ENCODE measurements around the gene ATP4A. TPM values are rescaled to one million over a fixed set of nuclear protein-coding genes. Genes with fewer than 3 reads are reported as not detected.

The ATP4A gene
- total RNA-seq, 3 donors from 2014 or later, result not detected

DNA sequence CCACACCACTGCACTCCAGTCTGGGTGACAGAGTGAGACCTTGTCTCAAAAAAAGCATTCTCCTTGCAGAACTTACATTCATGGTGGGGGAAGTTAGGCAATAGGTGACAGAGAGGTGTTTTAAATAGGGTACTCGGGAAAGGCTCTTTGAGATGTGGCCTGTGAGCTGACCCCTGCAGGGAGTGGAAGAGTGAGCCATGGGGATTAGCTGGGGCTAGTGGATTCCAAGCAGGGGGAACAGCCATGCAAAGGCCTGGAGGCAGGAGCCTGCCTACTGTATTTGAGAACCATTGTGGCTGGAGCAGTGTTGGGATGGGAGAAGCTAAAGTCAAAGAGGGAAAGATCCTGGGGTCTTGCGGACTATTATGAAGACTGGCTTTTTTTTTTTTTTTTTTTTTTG is 46.1 kb downstream of the ATP4A start:
- Histone ChIP-seq H3K9me3 (no peaks in the 10 kb centered on the region), H3K4me1 (no peaks in the 10 kb centered on the region), H3K4me3 (no peak overlapping the region), H3K36me3 (no peaks in the 10 kb centered on the region), H3K27me3 (no peaks in the 10 kb centered on the region), H3K27ac (no peak overlapping the region)
- TF ChIP-seq POLR2A (IDR thresholded peaks at IDR 0.05), result no peak
- TF ChIP-seq, protein P1, sequence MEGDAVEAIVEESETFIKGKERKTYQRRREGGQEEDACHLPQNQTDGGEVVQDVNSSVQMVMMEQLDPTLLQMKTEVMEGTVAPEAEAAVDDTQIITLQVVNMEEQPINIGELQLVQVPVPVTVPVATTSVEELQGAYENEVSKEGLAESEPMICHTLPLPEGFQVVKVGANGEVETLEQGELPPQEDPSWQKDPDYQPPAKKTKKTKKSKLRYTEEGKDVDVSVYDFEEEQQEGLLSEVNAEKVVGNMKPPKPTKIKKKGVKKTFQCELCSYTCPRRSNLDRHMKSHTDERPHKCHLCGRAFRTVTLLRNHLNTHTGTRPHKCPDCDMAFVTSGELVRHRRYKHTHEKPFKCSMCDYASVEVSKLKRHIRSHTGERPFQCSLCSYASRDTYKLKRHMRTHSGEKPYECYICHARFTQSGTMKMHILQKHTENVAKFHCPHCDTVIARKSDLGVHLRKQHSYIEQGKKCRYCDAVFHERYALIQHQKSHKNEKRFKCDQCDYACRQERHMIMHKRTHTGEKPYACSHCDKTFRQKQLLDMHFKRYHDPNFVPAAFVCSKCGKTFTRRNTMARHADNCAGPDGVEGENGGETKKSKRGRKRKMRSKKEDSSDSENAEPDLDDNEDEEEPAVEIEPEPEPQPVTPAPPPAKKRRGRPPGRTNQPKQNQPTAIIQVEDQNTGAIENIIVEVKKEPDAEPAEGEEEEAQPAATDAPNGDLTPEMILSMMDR (IDR thresholded peaks at IDR 0.05), result no peak
- intact Hi-C loops (cut with DNase I; ENCODE audit: low total_unique reads), result no loop called here
- no peak for DNase-seq (ENCODE audit: low spot score in 2 of 2)

DNA sequence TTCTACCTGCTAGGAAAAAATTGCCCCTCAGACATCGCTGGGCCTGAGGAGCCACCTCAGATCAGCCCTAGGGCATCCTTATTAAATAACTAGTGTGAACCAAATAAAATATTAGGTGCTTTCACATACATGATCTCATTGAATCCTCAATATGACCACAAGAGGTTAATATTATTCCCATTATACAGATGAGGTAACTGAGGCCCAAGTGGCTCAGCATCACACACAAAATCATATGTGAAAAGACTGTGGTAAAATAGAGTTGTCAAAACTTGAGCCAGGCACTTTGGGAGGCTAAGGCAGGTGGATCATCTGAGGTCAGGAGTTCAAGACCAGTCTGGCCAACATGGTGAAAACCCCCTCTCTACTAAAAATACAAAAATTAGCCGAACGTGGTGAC is 47.1 kb downstream of the ATP4A start:
- H3K36me3 ChIP-seq, result no peaks in the 10 kb centered on the region
- no peak for DNase-seq (ENCODE audit: low spot score in 2 of 2)
- H3K27me3 ChIP-seq, result no peaks in the 10 kb centered on the region
- intact Hi-C loops (cut with DNase I; ENCODE audit: low total_unique reads), result no loop called here
- no peaks in the 10 kb centered on the region for H3K4me1 ChIP-seq
- H3K9me3 ChIP-seq, result no peaks in the 10 kb centered on the region
- no peak overlapping the region for H3K4me3 ChIP-seq
- no peak overlapping the region for H3K27ac ChIP-seq
- TF ChIP-seq, protein P1 (IDR thresholded peaks at IDR 0.05), result no peak
- no peak for TF ChIP-seq POLR2AphosphoS5 (IDR thresholded peaks at IDR 0.05)
- TF ChIP-seq POLR2A (IDR thresholded peaks at IDR 0.05), result no peak

DNA sequence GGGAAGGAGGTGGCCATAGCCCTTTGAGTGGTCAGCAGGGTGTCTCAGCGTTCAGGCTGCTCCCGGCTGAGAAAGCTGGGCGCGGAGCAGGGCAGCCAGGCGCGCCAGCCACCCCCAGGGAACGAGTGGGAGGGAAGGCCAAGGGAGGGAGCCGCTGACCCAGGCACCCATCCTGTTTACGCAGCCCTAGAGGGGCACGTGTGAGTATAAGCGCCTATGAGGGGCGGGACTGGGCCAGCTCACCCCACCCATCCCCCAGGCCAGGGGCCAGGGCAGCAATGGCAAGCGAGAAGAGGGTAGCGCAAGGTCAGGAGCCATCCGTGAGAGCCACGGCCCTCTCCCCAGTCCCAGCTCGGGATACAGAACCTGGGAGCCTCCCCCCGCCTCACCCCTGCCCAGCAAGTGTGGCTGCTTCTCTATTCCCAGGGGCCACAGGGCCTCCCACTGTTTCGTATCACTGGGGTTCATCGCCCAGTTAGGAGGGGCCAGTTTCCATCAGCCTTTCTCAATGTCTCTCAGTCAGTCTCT is 49.1 kb downstream of the ATP4A start:
- no peaks in the 10 kb centered on the region for H3K4me1 ChIP-seq
- TF ChIP-seq POLR2AphosphoS5 (IDR thresholded peaks at IDR 0.05) (no peak), POLR2A (IDR thresholded peaks at IDR 0.05) (no peak)
- TF ChIP-seq, protein P1 (IDR thresholded peaks at IDR 0.05), result no peak
- H3K36me3 ChIP-seq, result no peaks in the 10 kb centered on the region
- no peaks in the 10 kb centered on the region for H3K27me3 ChIP-seq
- intact Hi-C loops (cut with DNase I; ENCODE audit: low total_unique reads), result no loop called here
- peak overlapping the region in 1 of 3 donors; percentile 20 for H3K4me3 ChIP-seq
- no peaks in the 10 kb centered on the region for H3K9me3 ChIP-seq
- DNase-seq (ENCODE audit: low spot score in 2 of 2), result no peak
- H3K27ac ChIP-seq, result no peak overlapping the region

DNA sequence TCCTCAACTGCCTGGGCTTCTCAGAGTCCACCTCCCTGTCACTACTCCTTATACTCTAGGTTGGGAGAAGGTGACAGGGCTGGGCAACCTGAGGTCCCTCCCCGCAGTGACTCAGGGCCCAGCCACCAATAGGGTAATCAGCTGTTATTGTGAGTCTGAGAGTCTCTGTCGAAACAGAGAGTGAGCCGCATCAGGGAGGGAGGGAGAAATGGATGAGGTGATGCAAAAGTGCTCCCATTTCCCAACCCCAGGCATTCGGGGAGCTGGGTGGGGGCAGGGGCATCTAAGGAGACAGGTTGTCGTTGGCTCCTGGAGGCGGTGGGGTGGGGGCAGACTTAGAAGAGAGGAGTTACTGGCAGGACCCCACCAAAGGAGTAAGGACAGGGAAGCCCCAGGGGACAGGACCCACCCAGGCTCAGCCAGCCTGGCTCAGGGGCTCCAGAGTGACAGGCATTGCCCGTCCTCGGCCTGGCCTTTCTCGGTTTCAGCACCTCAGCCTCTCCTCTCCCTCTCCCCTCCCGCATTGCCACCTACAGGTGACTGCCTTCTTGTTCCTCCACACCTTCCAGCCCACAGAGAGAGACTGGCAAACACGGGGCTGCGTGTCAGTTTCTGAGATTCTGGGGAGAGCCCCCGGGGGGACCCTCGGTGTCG is 49.7 kb downstream of the ATP4A start, which contains the start of gene DMKN:
Gene DMKN (minus strand): TSS at position 22 of the 654 bp plus-strand sequence. CDS start 174 bp downstream, outside the sequence.
- TF ChIP-seq POLR2AphosphoS5 (IDR thresholded peaks at IDR 0.05) (no peak), POLR2A (IDR thresholded peaks at IDR 0.05) (no peak)
- TF ChIP-seq, protein P1 (IDR thresholded peaks at IDR 0.05), result no peak
- H3K4me3 ChIP-seq, result peak within 1 kb of the TSS in 1 of 3 donors; percentile 20
- H3K36me3 ChIP-seq, result no peaks in the 10 kb centered on the region
- H3K27me3 ChIP-seq, result no peaks in the 10 kb centered on the region
- no peaks in the 10 kb centered on the region for H3K9me3 ChIP-seq
- H3K4me1 ChIP-seq, result no peaks in the 10 kb centered on the region
- no peak within 1 kb of the TSS for H3K27ac ChIP-seq
- intact Hi-C loops (cut with DNase I; ENCODE audit: low total_unique reads), result no loop called here
- no peak for DNase-seq (ENCODE audit: low spot score in 2 of 2)

DNA sequence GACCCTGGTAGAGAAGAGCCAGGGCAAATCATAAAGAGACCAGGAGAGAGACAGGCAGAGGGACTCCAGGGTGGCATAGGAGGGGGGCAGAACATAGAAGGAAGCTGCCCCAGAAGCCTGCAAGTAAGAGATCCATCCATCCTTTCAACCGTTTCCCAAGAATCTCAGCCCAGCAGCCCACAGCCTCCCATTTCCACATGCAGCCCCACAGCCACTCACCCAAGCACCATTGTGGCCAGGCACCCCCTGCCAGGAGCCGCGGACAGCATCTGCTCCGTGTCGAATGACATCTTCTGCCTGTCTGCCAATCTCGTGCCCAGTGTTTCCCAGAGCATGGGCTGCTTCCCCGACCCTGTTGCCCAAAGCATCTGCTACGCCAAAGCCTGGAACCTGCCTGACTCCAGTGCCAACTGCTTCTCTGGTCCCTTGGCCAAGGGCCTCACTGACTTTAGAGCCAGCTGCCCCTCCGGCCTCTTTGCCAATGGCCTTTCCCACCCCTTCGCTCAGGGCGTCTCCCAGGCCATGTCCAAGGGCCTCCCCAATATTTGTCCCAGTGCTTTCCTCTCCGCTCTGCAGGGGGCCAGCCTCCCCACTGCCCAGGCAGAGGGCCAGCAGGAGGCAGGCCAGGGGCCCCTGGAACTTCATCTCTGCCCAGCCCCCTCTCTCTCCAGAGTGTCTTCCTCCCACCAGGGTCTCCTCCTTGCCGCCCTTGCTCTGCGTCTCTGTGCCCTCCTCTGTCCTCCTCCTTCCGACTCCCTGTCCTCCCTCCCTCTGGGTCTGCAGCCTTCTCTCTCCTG is 50.4 kb downstream of the ATP4A start:
- TF ChIP-seq, protein P1 (IDR thresholded peaks at IDR 0.05), result no peak
- TF ChIP-seq POLR2A (IDR thresholded peaks at IDR 0.05) (no peak), POLR2AphosphoS5 (IDR thresholded peaks at IDR 0.05) (no peak)
- no peak for DNase-seq (ENCODE audit: low spot score in 2 of 2)
- no peaks in the 10 kb centered on the region for H3K27me3 ChIP-seq

More for the DNA sequence above, 50.4 kb downstream of the ATP4A start:
- Histone ChIP-seq H3K9me3 (no peaks in the 10 kb centered on the region), H3K36me3 (no peaks in the 10 kb centered on the region), H3K4me3 (no peak overlapping the region), H3K4me1 (no peaks in the 10 kb centered on the region), H3K27ac (no peak overlapping the region)
- intact Hi-C loops (cut with DNase I; ENCODE audit: low total_unique reads), result no loop called here
